Fibroblast of the aortic adventitia (primary cell): ENCODE measurements around the gene XYLT1. TPM values are rescaled to one million over a fixed set of nuclear protein-coding genes. Genes with fewer than 3 reads are reported as not detected.

Source experiments
- DNase-seq: peaks from one replicate; pipeline ENCODE4 v3.0.0-alpha.2; 2010; ENCODE audit warnings: low read depth
- H3K4me3 ChIP-seq: 2 replicates; pipeline ENCODE4 v1.5.1; 2011; ENCODE audit warnings: low read depth, mild to moderate bottlenecking, control low read depth, low read length, moderate library complexity
- CTCF ChIP-seq: IDR thresholded peaks from 2 replicates; pipeline ENCODE4 v1.5.1; 2011; ENCODE audit warnings: mild to moderate bottlenecking, low read length, control low read depth, inconsistent platforms; ENCODE audit not compliant: insufficient read depth
- total RNA-seq: library from RNA; depleted of rRNA; stranded (reverse); fragments of >200 nt; gene quantifications from 2 replicates; pipeline ENCODE4 v1.2.3, GENCODE V29; 2012; ENCODE audit warnings: low replicate concordance

The XYLT1 gene
- total RNA-seq, 1 donor, result 32.7 TPM

GRCh38 chr16:17222871-17223401, 247.8 kb downstream of the XYLT1 start:
- no peak for TF ChIP-seq CTCF
- no peak overlapping the region for H3K4me3 ChIP-seq
- no peak for DNase-seq

- DNase-seq, result no peak
- no peak overlapping the region for H3K4me3 ChIP-seq
- no peak for TF ChIP-seq CTCF
Measured at GRCh38 chr16:17219991-17220390, 250.8 kb downstream of the XYLT1 start.

- no peak for DNase-seq
- no peak for TF ChIP-seq CTCF
- H3K4me3 ChIP-seq, result no peak overlapping the region
Measured at GRCh38 chr16:17215936-17216335, 254.8 kb downstream of the XYLT1 start.

- H3K4me3 ChIP-seq, result no peak overlapping the region
- DNase-seq, result no peak
- no peak for TF ChIP-seq CTCF
Measured at GRCh38 chr16:17215306-17215705, 255.5 kb downstream of the XYLT1 start.

GRCh38 chr16:17213974-17214373, 256.8 kb downstream of the XYLT1 start:
- no peak for DNase-seq
- H3K4me3 ChIP-seq, result no peak overlapping the region
- TF ChIP-seq CTCF, result no peak

- TF ChIP-seq CTCF, result no peak
- DNase-seq, result no peak
- H3K4me3 ChIP-seq, result no peak overlapping the region
Measured at GRCh38 chr16:17213025-17213424, 257.7 kb downstream of the XYLT1 start.

- no peak overlapping the region for H3K4me3 ChIP-seq
- no peak for TF ChIP-seq CTCF
- no peak for DNase-seq
Measured at GRCh38 chr16:17212606-17213005, 258.2 kb downstream of the XYLT1 start.
